Subcutaneous adipose tissue (tissue), 4 donors: ENCODE data around the gene SCP2. TPM values are rescaled to one million over a fixed set of nuclear protein-coding genes. Genes with fewer than 3 reads are reported as not detected.

ENCODE experiments used
- total RNA-seq, 4 donors: library from RNA; depleted of rRNA; stranded (reverse); fragments of >200 nt; gene quantifications; one replicate each; pipeline ENCODE4 v1.1.0, GENCODE V29; 2016
- TF ChIP-seq, protein P1 (sequence below): fragments of 450-650 bp; IDR thresholded peaks from one replicate; pipeline ENCODE4 v1.5.1; 2016; ENCODE audit warnings: low read depth, mild to moderate bottlenecking, control low read depth, antibody characterized with exemption, moderate library complexity

The SCP2 gene
- total RNA-seq: 100 to 1,000 TPM; 152 to 223 (median 170) TPM

DNA sequence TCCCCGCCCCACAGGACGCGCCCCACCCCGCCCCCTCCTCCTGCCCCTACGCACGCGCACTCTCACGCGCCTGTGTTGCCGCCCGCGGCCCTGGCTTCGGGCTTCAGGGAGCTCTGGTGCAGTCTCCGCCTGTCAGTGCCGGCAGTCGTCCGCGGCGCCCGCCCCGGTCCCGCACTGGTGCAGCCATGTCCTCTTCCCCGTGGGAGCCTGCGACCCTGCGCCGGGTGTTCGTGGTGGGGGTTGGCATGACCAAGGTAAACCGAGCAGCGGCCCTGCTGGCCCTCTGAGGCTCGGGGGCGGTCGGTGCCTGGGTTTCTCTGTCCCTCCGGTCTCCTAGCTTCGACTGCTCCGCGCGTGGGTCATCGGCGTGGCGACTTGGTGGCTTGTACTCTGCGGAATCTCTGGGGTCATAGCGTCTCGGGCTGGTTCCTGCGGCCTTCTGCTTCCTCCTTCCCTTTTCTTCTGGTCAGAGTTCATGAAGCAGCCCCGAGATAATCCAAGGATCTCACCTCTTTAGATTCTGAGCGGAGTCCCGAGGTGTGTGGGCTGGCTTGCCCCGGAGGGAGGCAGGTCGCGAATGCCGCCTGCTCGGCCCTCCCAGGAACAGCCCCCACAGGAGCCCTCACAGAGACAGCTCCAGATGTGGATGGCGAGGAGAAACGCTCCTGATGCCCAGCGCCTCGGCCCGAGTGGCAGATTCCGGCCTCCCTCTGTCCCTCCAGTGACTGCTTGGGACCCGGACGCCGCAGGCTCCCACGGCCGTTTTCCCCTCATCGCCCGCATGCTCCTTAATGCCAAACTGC, at the start of gene SCP2:
Gene SCP2, plus strand, starts transcription at position 65 of the 803 bp plus-strand sequence. Its CDS starts 121 bp downstream, at position 186.
- TF ChIP-seq, protein P1, sequence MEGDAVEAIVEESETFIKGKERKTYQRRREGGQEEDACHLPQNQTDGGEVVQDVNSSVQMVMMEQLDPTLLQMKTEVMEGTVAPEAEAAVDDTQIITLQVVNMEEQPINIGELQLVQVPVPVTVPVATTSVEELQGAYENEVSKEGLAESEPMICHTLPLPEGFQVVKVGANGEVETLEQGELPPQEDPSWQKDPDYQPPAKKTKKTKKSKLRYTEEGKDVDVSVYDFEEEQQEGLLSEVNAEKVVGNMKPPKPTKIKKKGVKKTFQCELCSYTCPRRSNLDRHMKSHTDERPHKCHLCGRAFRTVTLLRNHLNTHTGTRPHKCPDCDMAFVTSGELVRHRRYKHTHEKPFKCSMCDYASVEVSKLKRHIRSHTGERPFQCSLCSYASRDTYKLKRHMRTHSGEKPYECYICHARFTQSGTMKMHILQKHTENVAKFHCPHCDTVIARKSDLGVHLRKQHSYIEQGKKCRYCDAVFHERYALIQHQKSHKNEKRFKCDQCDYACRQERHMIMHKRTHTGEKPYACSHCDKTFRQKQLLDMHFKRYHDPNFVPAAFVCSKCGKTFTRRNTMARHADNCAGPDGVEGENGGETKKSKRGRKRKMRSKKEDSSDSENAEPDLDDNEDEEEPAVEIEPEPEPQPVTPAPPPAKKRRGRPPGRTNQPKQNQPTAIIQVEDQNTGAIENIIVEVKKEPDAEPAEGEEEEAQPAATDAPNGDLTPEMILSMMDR: no peak

DNA sequence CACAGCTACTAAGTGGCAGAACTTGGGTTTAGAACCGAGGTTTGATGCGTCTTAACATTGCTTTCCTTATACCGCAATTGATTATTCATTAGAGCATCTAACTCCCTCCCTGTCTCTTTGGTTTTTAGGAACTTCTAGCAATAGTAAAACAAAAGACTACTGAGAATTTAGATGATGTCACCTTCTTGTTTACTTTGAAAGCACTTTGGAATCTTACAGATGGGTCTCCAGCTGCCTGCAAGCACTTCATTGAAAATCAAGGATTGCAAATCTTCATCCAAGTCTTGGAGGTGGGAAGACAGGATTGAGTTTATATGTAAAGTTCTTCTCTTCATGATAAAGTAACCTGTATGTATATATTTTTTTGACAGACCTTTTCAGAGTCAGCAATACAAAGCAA, 49.5 kb upstream of the SCP2 start:
- TF ChIP-seq, protein P1: no peak

DNA sequence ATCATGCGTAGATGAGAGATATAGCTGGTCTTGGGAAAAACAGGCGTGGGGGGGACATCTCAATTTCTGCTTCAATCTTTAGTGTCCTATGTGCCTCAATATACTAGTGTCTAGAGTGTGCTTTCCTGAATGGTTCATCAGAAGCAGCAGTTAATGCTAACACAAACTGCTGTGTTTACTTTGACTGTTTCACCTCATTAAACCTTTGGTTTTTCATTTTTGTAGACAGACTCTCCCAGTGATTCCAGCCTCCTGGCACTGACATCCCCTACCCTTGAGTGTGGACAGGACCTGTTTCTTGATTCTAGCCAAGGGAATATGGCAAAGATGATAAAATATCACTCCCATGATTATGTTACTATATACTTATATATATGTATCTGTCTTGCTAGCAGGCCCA, 46.9 kb upstream of the SCP2 start:
- TF ChIP-seq, protein P1: no peak

GRCh38 chr1:52887483-52887882, 39.6 kb upstream of the SCP2 start:
- TF ChIP-seq, protein P1: no peak

GRCh38 chr1:52892424-52893215, 34.5 kb upstream of the SCP2 start:
- TF ChIP-seq, protein P1: no peak

DNA sequence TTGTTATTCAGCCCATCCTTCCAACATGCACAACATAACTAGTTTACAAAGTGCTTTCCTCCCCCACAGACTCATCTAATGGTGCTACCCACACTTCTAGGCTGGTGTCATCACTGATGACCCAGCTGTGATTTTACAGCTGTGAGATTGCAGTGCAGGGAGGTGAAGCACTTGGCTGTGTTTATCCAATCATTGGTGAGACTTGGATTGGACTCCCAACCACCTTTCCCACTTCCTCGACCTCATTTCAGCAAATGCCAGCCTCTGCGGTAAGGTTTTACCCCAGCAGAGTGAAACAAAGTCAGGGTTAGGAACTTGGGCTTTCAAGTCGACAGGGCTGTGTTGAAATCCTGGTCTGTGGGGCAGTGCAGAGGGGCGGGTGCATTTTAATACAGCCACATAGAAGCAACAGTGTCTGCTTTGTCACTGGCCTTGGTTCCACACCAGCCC, 27.6 kb upstream of the SCP2 start:
- TF ChIP-seq, protein P1: no peak

DNA sequence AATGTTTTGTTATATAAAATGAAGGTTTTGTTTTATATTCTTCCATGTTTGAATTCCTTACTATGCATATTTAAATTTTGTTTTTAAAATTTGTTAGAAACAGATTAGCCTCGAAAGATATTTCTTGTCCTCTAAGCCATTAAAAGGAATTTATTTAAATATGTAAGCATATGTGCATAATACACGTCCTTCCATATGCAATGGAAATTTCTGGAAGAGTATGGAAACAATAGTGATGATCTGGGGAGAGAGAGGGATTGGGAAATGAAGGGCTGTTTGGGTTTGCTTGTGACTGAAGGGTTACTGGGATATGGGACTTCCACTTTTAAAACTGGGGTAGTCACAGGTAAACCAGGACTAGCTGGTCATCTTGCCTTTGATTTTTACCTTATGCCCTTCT, 26.7 kb upstream of the SCP2 start:
- TF ChIP-seq, protein P1: no peak
